NCI-H82 treated with DMSO at 0.1 percent for 48 hours (cell line): ENCODE data around the gene ITGA6.

Experiments used
- DNase-seq: peaks from one replicate; lab custom pipeline; 2025; ENCODE audit not compliant: unreplicated experiment; lab: John Stamatoyannopoulos, UW

Gene ITGA6

DNA sequence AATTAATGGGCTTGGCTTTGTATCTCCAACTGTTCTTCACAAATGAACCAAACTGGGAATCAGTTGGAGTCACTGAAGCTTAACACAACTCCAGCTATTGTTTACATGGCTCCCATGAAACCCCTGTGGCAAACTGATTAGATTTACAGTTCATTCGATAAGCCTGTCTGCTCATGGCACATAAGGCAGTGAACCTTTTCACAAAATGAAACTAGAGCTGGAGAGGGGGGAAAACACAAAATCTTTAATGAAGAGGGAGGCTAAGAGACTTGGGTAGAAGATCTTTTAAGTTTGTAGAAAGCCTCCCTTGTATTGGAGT, 11.6 kb upstream of the ITGA6 start:
- DNase-seq = no peak

DNA sequence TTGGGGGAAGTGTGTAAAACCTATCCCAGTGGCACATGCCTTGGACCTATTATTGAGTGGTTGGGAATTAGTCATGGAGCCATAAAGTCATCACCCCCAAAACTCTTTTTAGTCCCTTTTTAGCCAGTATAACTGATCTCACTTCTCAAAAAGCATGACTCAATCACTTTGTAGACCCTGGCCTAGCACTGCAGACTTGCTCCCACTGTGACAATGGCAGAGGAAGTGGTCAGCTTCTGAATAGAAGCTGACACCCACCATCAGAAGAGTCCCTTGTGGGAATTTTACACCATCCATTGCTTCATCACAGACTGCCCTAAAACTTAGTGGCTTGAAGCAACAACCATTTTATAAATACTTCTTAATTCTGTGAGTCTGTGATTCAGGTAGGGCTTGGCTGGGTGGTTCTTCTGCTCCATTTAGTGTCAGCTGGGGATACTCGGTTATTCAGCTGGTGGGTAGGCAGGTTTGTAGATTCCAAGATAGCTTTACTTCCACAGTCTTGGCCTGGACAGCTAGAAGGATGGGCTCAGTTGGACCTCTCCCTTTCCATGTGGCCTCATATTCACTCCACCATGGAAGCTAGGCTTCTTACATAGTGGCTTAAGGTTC, 10.8 kb upstream of the ITGA6 start:
- no peak for DNase-seq

DNA sequence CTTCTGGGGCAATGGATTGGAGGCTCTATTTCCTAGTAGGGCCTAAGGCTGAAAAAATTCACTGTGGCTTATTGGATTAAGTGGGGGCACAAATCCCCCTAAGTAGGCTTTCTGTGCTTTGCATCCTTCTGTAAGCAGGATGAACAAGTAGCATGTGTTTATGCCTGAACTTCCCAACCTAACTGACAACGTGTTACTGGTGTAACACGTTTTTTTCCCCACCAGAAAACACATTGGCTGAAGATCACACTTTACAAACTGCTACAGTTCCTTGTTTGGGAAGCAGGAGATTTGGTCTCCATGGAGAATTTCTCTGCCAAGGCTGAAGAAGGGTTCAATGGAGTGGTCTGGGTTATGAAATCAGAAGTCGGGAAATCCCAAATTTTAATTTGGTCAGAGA, 7.2 kb upstream of the ITGA6 start:
- peak; percentile 99 for DNase-seq

DNA sequence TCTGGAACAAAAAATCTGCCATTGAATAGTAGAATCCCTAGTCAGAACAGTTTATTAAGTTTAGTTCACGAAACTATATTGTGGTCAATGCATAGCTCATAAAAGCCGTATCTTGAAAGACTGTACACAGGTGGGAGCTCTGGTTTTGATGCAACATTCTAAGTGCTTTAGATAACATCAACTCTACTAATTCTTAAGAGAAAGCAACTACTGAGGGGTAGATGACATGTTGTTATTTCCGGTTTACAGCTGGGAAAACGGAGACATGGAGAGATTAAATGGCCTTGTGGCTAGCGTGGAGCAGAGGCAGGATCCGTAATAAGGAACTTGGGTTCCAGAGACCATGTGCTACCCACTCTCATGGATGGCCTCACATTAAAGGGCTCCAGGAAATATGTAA, 4.2 kb upstream of the ITGA6 start:
- no peak for DNase-seq

DNA sequence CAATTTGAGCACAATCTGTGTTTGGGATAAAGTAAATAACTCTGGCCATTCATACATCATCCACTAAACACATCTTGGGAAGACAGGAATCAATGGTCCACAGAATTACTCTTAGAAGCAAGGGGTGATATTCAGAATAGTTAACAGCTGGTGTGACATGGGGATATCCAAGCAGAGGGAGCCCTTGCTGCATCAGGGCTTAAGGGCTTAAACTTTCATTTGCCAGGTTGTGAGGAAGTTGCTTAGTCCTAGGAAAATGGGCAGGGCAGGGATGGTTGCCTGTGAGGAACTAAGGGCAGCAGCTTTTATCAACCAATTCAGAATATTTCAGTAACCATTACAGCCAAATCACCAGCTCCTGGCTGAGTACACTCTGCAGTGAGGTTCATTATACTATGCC, 2.0 kb upstream of the ITGA6 start:
- peak; percentile 86 for DNase-seq

DNA sequence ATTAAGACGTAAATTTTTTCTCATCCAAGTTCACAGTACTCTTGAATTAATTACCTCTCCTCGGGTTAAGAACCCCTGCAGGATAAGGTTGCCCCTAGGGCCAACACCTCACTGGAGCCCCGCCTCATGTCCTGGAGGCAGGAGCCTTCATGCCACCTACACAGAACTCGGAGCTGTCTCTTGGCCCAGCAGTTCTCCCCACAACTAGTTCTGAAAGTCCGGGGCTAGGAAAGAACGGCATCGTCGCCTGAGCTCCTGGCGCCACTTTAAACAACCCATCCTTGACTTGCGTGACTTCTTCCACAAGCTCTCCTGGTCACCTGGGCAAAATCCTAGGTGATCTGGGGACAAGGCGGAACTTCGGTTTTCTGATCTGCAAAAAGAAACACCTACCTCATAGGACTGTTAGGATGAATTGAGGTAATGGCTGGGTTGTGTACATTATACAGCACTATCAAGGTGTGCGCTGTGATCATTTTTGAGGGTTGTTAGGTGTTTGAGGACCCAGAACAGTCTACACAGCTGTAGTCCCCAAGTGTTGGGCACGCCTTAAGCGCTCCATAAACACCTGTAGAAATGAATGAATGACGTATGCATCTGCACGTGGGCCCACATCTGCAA, 641 bp upstream of the ITGA6 start:
- DNase-seq = no peak

DNA sequence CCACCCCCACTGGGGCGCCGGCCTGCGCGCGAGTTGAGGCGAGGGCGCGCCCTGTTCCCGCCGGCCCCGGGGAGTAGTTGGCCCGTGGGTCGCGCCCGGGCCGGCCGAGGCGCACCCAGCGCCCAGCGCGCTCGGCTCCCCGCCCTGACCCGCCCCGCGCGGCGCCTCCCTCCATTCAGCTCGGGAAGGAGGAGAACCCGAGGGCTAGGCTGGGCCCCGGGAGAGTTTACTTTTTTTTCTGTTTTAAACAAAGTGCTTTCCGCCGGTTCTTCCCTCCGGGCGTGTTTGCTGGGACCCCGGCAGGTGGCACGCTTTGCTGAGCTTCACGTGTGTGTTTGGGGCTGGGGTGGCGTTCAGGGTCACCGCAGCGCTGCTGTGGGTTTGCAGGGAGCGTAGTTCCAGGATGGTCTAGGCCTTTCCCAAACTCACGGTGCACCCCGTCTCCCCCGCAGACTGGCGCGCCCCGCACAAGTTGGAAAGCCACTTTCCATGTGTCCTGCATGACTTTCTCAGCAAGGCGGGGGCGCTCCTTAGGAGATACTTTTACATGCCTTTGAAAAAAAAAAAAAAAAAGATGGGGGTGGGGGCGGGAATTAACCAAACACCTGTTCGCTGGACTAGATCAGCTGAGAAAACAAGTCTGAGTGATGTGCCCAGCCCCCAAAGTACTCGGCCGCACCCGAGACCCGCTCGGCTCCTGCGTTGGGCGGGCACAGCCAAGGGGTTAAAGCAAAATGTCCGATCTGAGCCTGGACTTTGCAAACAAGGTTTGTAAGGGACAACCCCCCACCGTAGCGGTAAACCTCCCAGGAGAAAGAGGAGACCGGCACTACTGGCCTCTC, 825 bp downstream of the ITGA6 start:
- peak; percentile 67 for DNase-seq

DNA sequence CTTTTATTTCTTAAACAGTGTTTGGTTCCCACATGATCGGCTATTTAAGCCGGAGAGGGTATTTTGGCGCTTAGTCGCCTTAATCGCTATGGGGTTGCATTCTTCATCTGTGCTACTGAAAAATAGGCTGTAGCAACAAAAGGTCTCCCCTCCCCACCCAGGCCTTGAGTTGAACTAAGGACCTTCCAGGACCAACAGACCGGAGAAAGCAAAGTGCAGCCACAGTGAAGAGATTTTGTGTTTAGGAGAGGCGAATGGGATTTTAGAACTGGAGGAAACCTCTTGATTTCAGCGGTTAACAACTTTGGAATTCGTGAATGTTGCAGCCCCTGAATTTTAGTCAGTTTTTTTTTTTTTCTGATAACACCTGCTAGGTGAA, 1.4 kb downstream of the ITGA6 start:
- DNase-seq = peak; percentile 67

DNA sequence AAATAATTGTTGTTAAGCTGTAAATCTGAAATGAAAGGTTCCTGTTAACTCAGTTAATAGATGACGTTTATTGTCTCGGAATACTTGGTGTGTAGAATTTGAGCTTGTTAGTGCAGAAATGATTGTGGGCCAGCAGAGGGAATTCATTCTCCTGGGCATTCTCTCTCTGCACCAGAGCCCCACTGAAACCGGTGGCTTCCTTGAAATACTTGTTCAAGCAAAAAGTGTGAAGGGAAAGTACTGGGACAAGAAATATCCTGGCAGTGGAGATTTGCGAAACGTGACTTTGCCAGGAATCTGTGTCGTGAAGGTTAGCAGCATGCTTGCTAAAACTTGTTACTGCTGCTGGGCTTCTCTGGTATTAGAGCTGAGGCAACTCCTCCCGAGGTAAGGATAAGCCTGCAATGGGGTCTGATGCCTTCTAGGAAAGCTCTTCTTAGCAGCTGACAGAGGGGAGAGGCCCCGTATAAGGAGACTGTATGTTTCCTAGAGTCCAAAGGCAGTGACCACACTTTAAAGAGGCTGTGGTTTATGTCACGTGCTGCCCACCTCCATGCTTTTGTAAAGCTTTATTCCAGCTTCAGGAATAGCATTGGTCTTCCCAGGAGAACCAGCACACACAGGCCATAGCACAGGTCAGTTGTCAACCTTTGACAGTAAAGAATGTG, 2.0 kb downstream of the ITGA6 start:
- peak; percentile 26 for DNase-seq

DNA sequence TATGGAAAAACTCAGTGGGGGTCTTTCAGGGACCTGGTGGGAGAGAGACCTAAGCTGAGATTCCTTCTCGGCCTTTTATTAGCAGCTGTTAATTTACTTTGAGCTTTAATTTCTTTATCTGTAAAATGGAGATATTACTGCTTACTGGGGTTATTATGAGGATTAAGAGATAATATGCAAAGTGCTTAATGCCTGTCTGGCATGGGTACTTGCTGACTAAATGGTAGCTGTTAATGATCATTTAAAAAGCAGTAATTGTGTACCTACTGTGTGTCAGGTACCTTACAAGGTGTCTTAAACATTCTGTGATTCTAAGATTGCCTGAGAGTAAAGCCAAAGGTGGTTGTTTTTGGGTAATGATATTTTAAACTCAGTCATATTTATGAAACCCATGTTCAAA, 2.6 kb downstream of the ITGA6 start:
- DNase-seq = no peak

DNA sequence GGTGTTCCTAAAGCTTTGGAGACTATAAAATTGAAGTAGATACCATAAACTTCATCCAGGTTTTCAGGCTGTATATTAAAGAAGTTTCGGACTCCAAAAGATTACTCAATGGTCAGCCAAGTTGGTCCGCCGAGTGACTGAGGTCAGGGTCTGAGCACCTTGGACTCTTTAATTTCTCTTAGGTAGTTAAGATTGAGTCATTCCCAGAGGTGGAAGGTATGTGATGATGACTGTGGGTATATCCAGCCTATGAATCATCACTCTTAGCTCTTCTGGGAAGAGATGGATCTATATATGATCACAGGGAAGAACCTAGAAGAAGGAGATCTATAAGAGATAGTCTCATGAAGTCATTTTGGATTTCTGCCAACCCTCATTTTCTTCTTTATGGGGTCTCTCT, 3.3 kb downstream of the ITGA6 start:
- no peak for DNase-seq

DNA sequence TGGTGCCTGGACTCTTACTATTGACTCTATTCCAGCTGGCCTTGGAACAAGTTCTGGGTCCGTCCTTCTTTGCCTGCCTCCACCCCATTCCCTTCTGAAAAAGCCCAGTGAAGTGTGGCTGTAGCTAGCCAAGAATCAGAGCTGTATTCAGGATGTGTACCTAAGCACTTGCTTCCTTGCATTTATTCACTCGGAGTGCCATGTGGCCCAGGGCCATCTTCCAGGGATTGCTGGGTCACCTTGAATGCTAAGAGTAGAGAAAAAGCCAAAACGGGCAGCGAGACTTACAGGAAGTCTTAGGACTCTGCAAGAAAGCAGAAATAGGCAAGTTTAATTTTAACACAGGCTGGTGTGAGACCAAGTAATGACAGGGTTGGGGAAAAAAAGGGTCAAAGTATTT, 4.1 kb downstream of the ITGA6 start:
- no peak for DNase-seq

DNA sequence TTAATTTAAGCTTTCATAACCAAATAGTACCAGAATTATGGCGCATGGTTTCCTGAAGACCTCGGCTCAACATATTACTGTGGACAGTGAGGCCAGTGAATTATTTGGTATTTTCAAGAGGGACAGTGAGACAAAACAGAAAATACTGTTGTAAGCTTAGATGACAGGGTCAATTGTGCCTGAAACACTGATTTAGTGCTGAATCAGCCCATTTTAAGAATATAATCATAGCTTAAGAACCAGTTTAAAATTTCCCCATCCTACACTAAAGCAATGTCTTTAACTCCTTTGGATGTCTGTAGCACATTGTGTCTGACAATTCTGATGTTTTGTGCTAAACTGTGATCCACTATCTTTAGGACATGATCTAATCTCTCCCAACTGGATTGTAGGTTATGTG, 4.6 kb downstream of the ITGA6 start:
- no peak for DNase-seq

DNA sequence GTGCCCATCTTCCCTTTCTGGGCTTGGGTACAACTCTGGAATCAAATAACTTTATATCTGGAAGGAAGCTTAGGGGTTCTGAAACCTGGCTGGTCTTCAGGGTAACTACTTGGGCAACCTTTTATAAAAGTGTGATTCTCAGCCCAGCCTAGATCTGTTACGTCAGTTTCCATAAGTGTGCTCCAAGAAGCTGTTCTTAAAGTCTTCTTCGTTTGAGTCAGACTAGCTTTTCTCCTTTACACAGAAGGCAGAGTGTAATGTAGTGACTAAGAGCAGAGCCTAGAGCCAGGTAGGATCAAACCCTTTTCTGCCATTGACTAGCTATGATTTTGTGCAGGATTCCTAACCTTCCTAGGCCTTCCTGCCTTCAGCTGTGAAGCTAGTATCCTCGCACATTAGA, 5.8 kb downstream of the ITGA6 start:
- DNase-seq = no peak

DNA sequence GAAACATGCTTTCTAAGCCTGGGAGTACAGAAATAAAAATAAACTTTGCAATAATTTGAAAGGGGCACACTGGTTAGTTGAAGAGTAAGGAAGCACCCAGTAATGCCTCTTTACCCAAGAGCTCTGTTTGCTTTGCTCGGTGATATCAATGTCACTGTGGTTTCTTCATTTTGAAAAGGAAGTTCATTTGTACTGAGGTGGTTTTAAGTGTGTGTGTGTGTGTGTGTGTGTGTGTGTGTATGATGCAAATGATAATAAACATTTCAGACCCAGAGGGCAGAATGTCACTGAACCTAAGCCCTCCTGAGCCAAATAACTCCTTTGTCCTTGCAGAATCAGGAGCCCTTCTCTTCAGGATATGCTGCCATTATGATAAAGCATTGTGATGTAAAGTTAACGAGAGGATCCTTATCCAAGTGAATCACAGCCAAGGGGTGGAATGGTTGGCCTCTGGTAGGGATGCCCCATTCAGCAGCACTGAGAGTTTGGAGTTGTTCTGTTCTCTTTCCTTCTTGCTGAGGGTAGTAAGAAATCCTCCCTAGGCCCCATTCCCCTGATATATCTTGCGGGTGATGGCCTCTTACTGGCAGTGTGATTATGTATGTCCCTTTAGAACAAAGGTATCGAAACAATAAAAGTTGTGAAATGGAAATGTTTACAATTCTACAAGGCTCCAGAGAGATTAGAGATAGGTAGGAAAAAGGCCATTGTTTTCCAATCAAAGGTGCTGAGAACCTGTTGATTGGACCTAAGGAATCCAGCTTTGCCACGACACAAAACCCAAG, 7.6 kb downstream of the ITGA6 start:
- DNase-seq = no peak

DNA sequence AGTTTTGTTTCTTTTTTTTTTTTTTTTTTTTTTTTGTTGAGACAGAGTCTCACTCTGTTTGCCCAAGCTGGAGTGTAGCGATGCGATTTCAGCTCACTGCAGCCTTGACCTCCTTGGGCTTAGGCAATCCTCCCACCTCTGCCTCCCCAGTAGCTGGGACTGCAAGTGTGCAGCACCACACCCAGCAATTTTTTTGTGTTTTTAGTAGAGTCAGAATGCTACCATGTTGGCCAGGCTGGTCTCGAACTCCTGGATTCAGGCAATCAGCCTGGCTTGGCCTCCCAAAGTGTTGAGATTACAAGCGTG, 8.2 kb downstream of the ITGA6 start:
- DNase-seq = no peak

DNA sequence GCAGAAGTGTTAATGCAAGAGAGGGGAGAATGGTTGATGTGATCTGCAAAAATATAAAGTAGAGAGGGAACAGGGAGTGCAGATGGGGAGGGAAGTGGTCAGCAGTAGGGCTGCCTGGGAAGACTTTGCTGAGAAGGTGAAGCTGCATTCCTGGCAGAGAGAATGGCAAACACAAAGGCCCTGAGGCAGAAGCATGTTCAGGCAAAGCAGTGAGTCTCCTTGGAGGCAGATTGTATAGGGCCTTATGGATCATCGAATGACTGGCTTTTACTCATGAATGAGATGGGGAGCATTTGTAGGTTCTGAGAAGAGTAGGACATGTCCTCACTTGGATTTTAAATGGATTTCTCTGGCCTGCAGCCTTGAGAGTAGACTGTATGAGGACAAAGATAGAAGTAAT, 9.5 kb downstream of the ITGA6 start:
- DNase-seq = no peak

DNA sequence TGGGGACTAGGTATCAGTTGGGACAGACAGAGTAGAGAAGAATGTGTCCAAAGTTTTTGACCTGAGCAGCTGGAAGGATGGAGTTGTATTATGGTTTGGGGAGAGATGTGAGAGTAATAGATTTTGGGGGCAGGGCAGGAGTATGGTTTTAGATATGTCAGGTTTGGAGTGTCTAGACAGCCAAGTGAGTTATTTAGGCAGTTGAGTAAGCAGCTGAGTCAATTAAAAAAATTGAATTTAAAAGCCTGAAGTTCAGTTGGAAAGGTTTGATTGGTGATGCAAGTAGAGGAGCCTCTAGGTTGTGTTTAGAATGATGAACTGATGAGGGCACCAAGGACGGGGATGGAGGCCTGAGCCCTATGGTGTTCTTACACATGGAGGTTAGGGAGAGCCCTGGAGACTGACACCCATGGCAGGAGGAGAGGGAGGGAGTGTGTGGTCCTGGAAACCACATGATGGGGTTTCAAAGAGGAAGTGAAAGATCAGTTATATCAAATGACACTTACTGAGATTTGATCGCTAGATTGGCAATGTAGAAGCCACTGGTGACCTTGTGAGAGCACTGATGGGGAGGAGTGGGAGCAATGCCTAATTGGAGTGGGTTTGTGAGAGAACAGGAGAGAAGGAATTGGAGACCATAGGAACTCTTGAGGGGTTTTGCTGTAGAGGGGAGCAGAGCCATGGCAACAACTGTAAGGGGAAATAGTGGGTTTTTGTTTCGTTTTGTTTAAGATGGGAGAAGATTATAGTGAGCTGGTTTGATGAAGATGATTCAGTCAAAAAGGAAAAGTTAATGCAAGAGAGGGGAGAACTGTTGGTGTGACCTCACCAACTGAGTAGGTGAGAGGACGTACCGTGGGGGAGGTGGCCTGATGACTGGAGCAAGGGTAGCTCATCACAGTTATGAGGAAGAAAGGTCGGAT, 10.3 kb downstream of the ITGA6 start:
- no peak for DNase-seq

DNA sequence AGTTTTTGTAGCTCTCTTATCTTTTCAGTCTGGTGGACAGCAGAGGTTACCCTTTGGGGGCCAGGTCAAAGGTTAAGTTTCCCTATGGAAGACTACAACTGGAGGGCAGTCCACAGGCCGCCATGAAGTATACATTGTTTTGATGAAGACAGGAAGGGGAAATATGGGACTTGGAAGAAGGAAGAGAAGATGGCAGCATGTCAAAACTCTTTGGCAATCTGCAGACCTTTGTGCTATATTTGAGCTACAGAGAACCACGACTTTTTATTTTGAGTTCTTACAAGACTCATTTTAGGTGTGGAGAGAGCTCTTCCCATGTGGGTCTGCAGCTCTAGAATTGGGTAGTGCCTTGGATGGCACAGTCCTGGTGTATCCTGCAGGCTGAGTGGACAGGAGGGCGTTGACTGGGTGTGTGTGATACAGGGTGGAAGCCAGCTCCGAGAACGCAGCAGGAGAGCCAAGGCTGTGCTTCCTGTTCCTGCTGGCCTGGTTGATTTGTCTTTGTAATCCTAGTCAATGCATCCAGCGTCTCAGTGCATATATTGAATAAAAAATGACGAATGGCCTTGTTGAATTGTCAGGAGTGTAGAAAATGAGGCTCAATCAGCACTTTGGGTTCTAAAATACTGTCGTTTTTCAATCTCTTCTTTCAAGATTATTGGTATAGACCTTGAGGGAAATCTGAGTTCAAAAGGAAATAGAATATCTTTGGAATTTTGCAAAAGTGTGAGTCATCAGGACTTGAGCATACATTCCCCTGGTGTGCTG, 11.5 kb downstream of the ITGA6 start:
- no peak for DNase-seq

DNA sequence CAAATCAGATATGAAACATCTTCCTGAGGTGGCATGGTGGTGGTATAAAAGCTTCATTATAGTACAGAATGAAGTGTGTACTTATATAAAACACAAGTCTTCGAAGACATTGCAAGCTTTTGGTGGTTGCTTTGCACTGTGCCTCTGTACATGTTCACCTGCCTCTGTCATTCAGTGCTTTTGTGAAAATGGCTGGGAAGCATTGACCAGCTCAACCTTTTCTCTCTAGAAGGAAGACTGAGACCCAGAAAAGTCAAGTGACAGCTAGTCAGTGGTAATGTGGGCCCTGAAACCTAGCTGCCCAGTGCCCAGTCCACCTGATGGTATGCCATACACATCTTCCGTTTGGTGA, 12.1 kb downstream of the ITGA6 start:
- no peak for DNase-seq
